ENCODE measurements around the gene VDR. TPM values are rescaled to one million over a fixed set of nuclear protein-coding genes. Genes with fewer than 3 reads are reported as not detected.

VDR gene
- polyA plus RNA-seq, 1 donor from 2014 or later, result not detected

GRCh38 chr12:47808574-47809365 lies 96.0 kb downstream of the VDR start:
- Histone ChIP-seq H2AFZ (ENCODE audit: low read depth, low read length) (no peak overlapping the region), H3K9me2 (ENCODE audit: insufficient read depth, low read length) (no peaks in the 10 kb centered on the region), H3K4me3 (ENCODE audit: low read length) (peak overlapping the region; percentile 47), H4K20me1 (ENCODE audit: insufficient read depth) (no peaks in the 10 kb centered on the region), H3F3A (ENCODE audit: insufficient read depth, low read length, poor library complexity, severe bottlenecking) (no peaks in the 10 kb centered on the region), H3K4me2 (ENCODE audit: low read length) (no peak overlapping the region), H3K9ac (ENCODE audit: low read length) (peak overlapping the region; percentile 41), H3K9me3 (ENCODE audit: low read length) (no peaks in the 10 kb centered on the region), H3K27me3 (ENCODE audit: insufficient read depth, low read depth, low read length) (no peaks in the 10 kb centered on the region), H3K79me2 (replicated peaks; ENCODE audit: insufficient read depth, low read length) (peaks cover 23% of the 10 kb centered on the region), H3K27ac (ENCODE audit: low read length) (peak overlapping the region; percentile 46), H3K36me3 (ENCODE audit: insufficient read depth, low read length) (no peaks in the 10 kb centered on the region)
- TF ChIP-seq CTCF (IDR thresholded peaks at IDR 0.05; ENCODE audit: poor library complexity, severe bottlenecking) (no peak), SMC3 (conservative IDR thresholded peaks at IDR 0.05; ENCODE audit: poor library complexity) (no peak), RAD21 (conservative IDR thresholded peaks at IDR 0.05) (no peak), TAF1 (IDR thresholded peaks at IDR 0.05; ENCODE audit: low read depth) (no peak), EP300 (conservative IDR thresholded peaks at IDR 0.05; ENCODE audit: poor library complexity, severe bottlenecking) (no peak), EZH2 (IDR thresholded peaks at IDR 0.05; ENCODE audit: borderline replicate concordance, insufficient read depth, low read length, poor library complexity, severe bottlenecking) (no peak), MXI1 (conservative IDR thresholded peaks at IDR 0.05; ENCODE audit: poor library complexity, severe bottlenecking) (no peak), POLR2AphosphoS5 (IDR thresholded peaks at IDR 0.05) (no peak)
- TF ChIP-seq, protein P1, sequence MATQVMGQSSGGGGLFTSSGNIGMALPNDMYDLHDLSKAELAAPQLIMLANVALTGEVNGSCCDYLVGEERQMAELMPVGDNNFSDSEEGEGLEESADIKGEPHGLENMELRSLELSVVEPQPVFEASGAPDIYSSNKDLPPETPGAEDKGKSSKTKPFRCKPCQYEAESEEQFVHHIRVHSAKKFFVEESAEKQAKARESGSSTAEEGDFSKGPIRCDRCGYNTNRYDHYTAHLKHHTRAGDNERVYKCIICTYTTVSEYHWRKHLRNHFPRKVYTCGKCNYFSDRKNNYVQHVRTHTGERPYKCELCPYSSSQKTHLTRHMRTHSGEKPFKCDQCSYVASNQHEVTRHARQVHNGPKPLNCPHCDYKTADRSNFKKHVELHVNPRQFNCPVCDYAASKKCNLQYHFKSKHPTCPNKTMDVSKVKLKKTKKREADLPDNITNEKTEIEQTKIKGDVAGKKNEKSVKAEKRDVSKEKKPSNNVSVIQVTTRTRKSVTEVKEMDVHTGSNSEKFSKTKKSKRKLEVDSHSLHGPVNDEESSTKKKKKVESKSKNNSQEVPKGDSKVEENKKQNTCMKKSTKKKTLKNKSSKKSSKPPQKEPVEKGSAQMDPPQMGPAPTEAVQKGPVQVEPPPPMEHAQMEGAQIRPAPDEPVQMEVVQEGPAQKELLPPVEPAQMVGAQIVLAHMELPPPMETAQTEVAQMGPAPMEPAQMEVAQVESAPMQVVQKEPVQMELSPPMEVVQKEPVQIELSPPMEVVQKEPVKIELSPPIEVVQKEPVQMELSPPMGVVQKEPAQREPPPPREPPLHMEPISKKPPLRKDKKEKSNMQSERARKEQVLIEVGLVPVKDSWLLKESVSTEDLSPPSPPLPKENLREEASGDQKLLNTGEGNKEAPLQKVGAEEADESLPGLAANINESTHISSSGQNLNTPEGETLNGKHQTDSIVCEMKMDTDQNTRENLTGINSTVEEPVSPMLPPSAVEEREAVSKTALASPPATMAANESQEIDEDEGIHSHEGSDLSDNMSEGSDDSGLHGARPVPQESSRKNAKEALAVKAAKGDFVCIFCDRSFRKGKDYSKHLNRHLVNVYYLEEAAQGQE (IDR thresholded peaks at IDR 0.05; ENCODE audit: borderline replicate concordance), result no peak

DNA sequence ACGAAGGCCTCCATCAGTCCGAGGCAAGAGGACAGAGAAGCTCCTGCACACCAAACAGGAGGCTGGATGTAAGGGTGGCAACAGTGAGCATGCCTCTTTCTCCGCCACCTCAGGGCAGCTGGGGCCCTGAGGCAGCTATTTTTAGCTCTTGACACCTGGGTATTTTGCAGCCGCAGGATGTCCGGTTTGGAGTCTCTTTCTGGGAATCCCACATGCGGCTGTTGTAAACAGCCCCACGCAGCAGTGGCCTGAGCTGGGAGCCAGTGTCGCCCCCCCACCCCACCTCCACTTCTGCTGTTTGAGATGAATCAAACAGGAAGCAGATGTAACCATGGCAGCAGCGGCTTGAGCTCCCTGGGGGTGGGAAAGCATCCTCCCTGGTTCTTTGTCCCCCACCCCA lies 96.7 kb downstream of the VDR start:
- Histone ChIP-seq H3K4me3 (ENCODE audit: low read length) (peak overlapping the region; percentile 47), H3K27ac (ENCODE audit: low read length) (peak overlapping the region; percentile 46), H2AFZ (ENCODE audit: low read depth, low read length) (no peak overlapping the region), H4K20me1 (ENCODE audit: insufficient read depth) (no peaks in the 10 kb centered on the region), H3K79me2 (replicated peaks; ENCODE audit: insufficient read depth, low read length) (peaks cover 23% of the 10 kb centered on the region), H3K36me3 (ENCODE audit: insufficient read depth, low read length) (no peaks in the 10 kb centered on the region), H3K9me2 (ENCODE audit: insufficient read depth, low read length) (no peaks in the 10 kb centered on the region), H3K9ac (ENCODE audit: low read length) (peak overlapping the region; percentile 41), H3K9me3 (ENCODE audit: low read length) (no peaks in the 10 kb centered on the region), H3F3A (ENCODE audit: insufficient read depth, low read length, poor library complexity, severe bottlenecking) (no peaks in the 10 kb centered on the region), H3K4me2 (ENCODE audit: low read length) (no peak overlapping the region), H3K27me3 (ENCODE audit: insufficient read depth, low read depth, low read length) (no peaks in the 10 kb centered on the region)
- TF ChIP-seq CTCF (IDR thresholded peaks at IDR 0.05; ENCODE audit: poor library complexity, severe bottlenecking) (no peak), EZH2 (IDR thresholded peaks at IDR 0.05; ENCODE audit: borderline replicate concordance, insufficient read depth, low read length, poor library complexity, severe bottlenecking) (no peak), MXI1 (conservative IDR thresholded peaks at IDR 0.05; ENCODE audit: poor library complexity, severe bottlenecking) (no peak), POLR2AphosphoS5 (IDR thresholded peaks at IDR 0.05) (no peak), RAD21 (conservative IDR thresholded peaks at IDR 0.05) (no peak), SMC3 (conservative IDR thresholded peaks at IDR 0.05; ENCODE audit: poor library complexity) (no peak), EP300 (conservative IDR thresholded peaks at IDR 0.05; ENCODE audit: poor library complexity, severe bottlenecking) (no peak), TAF1 (IDR thresholded peaks at IDR 0.05; ENCODE audit: low read depth) (no peak)
- TF ChIP-seq, protein P1 (IDR thresholded peaks at IDR 0.05; ENCODE audit: borderline replicate concordance), result no peak
